AG04449 (cell line): ENCODE data around the gene FAM210A.

ENCODE experiments used
- CTCF ChIA-PET: fragments of 350-600 bp; formaldehyde crosslinking; extraction: SDS; loops from one replicate; lab custom pipeline; 2021; ENCODE audit warnings: antibody characterized with exemption; lab: Yijun Ruan, JAX
- POLR2A ChIA-PET: fragments of 400-600, 350-600 bp; formaldehyde crosslinking; extraction: SDS; loops from one replicate; lab custom pipeline; 2020; ENCODE audit warnings: antibody characterized with exemption, inconsistent platforms; lab: Yijun Ruan, JAX
- DNase-seq: peaks from one replicate; pipeline ENCODE4 v3.0.0-alpha.2; 2010; ENCODE audit warnings: low read depth, low spot score
- H3K4me3 ChIP-seq: 2 replicates; pipeline ENCODE4 v1.5.1; 2011; ENCODE audit warnings: low read depth, mild to moderate bottlenecking, control low read depth, low read length
- CTCF ChIP-seq: IDR thresholded peaks from one replicate; pipeline ENCODE4 v1.5.1; 2011; ENCODE audit warnings: mild to moderate bottlenecking, moderate library complexity, low read length, control low read depth, inconsistent platforms; ENCODE audit not compliant: insufficient read depth; ENCODE audit errors: missing control alignments

FAM210A gene

GRCh38 chr18:13630716-13631268, 95.6 kb downstream of the FAM210A start:
- CTCF ChIA-PET = interaction anchor here (0.6 to 3.2 kb wide), 4 partner anchors 25 to 518 kb away, joined by 3 to 11 read pairs (median 3); no protein-coding TSS in a partner anchor
- TF ChIP-seq CTCF = no peak
- POLR2A ChIA-PET = no interaction called here
- no peak for DNase-seq
- no peak overlapping the region for H3K4me3 ChIP-seq

- no peak overlapping the region for H3K4me3 ChIP-seq
- ChIA-PET POLR2A (no interaction called here), CTCF (interaction anchor here (0.6 to 3.2 kb wide), 8 partner anchors 69 to 624 kb away, joined by 3 to 11 read pairs (median 5); no protein-coding TSS in a partner anchor)
- no peak for DNase-seq
- TF ChIP-seq CTCF = peak; percentile 69
Measured at GRCh38 chr18:13629841-13630715, 96.3 kb downstream of the FAM210A start.

- CTCF ChIA-PET = interaction anchor here (2.4 kb wide), 1 partner anchor 412 kb away, joined by 8 read pairs; no protein-coding TSS in a partner anchor
- POLR2A ChIA-PET = no interaction called here
- H3K4me3 ChIP-seq = no peak overlapping the region
- DNase-seq = no peak
- TF ChIP-seq CTCF = no peak
Measured at GRCh38 chr18:13628211-13628610, 98.1 kb downstream of the FAM210A start.

- no peak overlapping the region for H3K4me3 ChIP-seq
- ChIA-PET POLR2A (no interaction called here), CTCF (no interaction called here)
- no peak for TF ChIP-seq CTCF
- no peak for DNase-seq
Measured at GRCh38 chr18:13627639-13628038, 98.7 kb downstream of the FAM210A start.

GRCh38 chr18:13626544-13626908, 99.8 kb downstream of the FAM210A start:
- DNase-seq = no peak
- no peak overlapping the region for H3K4me3 ChIP-seq
- ChIA-PET POLR2A (no interaction called here), CTCF (interaction anchor here (1.4 kb wide), 1 partner anchor 410 kb away, joined by 5 read pairs; no protein-coding TSS in a partner anchor)
- no peak for TF ChIP-seq CTCF
